Measurements from ENCODE around the gene WBP2. TPM values are rescaled to one million over a fixed set of nuclear protein-coding genes. Genes with fewer than 3 reads are reported as not detected.

The WBP2 gene
- total RNA-seq, 2 donors from 2014 or later = 88.9 to 125 TPM

DNA sequence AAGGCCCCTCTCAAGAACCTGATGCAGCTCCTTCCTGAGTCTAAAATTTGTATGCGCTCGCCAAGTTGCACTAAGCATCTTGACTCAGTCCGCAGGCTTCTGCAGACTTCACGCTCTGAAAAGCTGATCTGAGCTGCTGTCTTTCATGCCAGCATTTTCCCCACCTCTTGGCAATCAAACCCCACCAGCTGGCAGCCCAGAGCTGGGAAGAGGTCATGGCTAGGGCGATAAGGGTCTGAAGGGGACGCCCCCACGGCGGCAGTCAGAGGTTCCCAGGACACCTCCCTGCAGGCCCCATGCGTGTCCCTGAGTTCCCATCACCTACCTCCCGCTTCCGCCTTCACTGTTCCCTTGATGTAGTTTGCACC lies 5.9 kb downstream of the WBP2 start:
- H3K36me3 ChIP-seq = peaks cover 33 to 40% of the 10 kb centered on the region in 2 donors

DNA sequence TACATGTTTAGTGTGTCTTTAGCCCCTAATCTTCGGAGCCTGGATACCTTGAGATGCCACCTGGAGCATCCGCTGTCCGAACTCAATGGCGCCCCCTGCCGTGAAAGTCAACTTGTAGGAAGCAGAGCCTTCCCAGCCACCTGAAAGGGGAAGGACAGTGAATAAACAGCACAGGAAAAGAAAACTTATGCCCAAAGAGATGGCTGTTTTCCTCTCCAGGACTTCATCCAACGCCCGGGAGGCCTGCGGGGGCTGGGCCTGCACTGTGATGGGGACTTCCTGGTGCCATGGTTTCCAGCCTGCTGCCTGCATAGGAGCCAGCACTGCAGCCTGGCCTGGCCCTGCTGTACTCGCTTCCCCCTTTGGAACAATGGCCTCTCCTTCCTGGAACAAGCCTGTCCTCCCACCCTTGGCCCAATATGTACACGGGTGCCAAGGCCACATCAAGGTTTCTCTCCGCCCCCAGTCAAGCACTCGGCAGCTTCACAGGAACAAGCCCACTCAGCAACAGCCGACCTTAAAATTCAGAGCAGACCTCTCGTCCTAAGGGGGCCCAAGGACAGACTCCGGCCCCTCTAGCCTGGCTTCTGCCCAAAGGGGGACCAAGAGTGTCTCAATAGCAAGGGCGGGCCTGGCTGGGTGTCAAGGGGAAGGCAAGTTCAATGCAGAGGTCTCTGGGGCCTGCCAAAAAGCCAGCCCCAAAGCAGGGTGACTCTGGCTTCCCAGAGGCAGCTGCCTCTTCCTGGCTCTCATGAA lies 6.4 kb downstream of the WBP2 start:
- H3K4me1 ChIP-seq (replicated peaks) = peaks cover 24% of the 10 kb centered on the region
- no peaks in the 10 kb centered on the region for H3K9me3 ChIP-seq
- H3K27ac ChIP-seq = peak overlapping the region; percentile 3 to 50
- DNase-seq (ENCODE audit: low spot score) = peak; percentile 80
- H3K36me3 ChIP-seq = peaks cover 33 to 40% of the 10 kb centered on the region in 2 donors
- WGBS = 43% methylated on average over 16 of the region's 16 CpGs
- TF ChIP-seq POLR2AphosphoS5 (IDR thresholded peaks at IDR 0.05) (peak; percentile 55), POLR2A (IDR thresholded peaks at IDR 0.05) (no peak)
- TF ChIP-seq, protein P1, sequence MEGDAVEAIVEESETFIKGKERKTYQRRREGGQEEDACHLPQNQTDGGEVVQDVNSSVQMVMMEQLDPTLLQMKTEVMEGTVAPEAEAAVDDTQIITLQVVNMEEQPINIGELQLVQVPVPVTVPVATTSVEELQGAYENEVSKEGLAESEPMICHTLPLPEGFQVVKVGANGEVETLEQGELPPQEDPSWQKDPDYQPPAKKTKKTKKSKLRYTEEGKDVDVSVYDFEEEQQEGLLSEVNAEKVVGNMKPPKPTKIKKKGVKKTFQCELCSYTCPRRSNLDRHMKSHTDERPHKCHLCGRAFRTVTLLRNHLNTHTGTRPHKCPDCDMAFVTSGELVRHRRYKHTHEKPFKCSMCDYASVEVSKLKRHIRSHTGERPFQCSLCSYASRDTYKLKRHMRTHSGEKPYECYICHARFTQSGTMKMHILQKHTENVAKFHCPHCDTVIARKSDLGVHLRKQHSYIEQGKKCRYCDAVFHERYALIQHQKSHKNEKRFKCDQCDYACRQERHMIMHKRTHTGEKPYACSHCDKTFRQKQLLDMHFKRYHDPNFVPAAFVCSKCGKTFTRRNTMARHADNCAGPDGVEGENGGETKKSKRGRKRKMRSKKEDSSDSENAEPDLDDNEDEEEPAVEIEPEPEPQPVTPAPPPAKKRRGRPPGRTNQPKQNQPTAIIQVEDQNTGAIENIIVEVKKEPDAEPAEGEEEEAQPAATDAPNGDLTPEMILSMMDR (IDR thresholded peaks at IDR 0.05) = peak; percentile 54 to 74 (median 68)
- no peak overlapping the region for H3K4me3 ChIP-seq
- intact Hi-C loops (cut with DNase I) = no loop called here
- H3K27me3 ChIP-seq (replicated peaks; ENCODE audit: insufficient read depth) = no peaks in the 10 kb centered on the region

More for the DNA sequence above, 5.9 kb downstream of the WBP2 start:
- TF ChIP-seq POLR2A (IDR thresholded peaks at IDR 0.05) (no peak), POLR2AphosphoS5 (IDR thresholded peaks at IDR 0.05) (no peak)
- TF ChIP-seq, protein P1 (IDR thresholded peaks at IDR 0.05) = no peak
- no peak for DNase-seq (ENCODE audit: low spot score)
- WGBS = 89% methylated on average over 11 of the region's 11 CpGs
- H3K4me1 ChIP-seq (replicated peaks) = peaks cover 24% of the 10 kb centered on the region
- no peaks in the 10 kb centered on the region for H3K9me3 ChIP-seq
- no peak overlapping the region for H3K4me3 ChIP-seq
- peak overlapping the region; percentile 3 to 50 for H3K27ac ChIP-seq
- intact Hi-C loops (cut with DNase I) = no loop called here
- H3K27me3 ChIP-seq (replicated peaks; ENCODE audit: insufficient read depth) = no peaks in the 10 kb centered on the region

DNA sequence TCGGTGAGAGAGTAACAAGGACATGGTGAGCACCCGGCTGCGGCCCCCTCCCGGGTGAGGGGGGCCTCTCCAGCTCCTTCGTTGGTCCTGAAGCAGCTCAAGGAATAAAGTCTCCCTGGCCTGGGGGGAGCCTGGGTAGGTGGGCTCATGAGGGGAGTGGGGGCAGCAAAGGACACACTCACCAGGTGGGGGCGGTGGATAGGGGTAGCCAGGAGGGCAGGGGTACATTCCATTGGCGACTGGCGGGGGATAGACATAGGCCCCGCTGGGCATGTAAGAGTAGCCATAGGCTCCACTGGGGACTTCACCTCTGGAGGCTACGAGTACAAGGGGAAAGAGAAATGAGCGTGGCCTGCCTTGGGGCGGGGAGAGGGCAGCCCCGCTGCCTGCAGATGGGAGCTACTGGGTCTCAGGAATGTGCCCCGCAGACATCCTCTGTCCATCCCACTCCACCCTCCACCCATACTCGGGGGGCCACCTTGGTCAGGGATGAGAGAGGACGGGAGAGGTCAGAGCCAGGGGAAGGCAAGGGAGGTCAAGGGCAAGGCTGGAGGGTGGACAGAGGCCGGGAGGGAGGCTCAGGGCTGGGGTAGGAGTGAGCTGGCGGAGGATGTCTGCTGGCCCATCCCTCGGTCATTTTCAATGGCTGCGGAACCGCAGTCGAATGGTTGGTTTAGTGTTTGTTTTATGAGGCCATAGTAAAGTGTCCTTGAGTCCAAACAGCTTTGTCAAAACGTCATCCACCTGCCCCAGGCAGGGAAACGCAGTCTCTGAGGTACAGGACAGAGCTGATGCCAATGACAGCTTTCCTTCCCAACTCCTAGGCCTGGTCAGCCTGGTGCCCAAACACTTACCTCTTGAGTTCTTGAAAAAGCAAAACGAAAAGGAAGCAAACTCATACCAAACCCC lies 7.3 kb downstream of the WBP2 start:
- 86% methylated on average over 25 of the region's 25 CpGs for WGBS
- Histone ChIP-seq H3K27ac (peak overlapping the region; percentile 3 to 50), H3K36me3 (peaks cover 33 to 40% of the 10 kb centered on the region in 2 donors), H3K4me1 (replicated peaks) (peaks cover 16% of the 10 kb centered on the region), H3K27me3 (replicated peaks; ENCODE audit: insufficient read depth) (no peaks in the 10 kb centered on the region), H3K9me3 (no peaks in the 10 kb centered on the region), H3K4me3 (no peak overlapping the region)
- no peak for DNase-seq (ENCODE audit: low spot score)
- no peak for TF ChIP-seq POLR2AphosphoS5 (IDR thresholded peaks at IDR 0.05)
- TF ChIP-seq, protein P1 (IDR thresholded peaks at IDR 0.05) = no peak
- TF ChIP-seq POLR2A (IDR thresholded peaks at IDR 0.05) = no peak
- intact Hi-C loops (cut with DNase I) = no loop called here

DNA sequence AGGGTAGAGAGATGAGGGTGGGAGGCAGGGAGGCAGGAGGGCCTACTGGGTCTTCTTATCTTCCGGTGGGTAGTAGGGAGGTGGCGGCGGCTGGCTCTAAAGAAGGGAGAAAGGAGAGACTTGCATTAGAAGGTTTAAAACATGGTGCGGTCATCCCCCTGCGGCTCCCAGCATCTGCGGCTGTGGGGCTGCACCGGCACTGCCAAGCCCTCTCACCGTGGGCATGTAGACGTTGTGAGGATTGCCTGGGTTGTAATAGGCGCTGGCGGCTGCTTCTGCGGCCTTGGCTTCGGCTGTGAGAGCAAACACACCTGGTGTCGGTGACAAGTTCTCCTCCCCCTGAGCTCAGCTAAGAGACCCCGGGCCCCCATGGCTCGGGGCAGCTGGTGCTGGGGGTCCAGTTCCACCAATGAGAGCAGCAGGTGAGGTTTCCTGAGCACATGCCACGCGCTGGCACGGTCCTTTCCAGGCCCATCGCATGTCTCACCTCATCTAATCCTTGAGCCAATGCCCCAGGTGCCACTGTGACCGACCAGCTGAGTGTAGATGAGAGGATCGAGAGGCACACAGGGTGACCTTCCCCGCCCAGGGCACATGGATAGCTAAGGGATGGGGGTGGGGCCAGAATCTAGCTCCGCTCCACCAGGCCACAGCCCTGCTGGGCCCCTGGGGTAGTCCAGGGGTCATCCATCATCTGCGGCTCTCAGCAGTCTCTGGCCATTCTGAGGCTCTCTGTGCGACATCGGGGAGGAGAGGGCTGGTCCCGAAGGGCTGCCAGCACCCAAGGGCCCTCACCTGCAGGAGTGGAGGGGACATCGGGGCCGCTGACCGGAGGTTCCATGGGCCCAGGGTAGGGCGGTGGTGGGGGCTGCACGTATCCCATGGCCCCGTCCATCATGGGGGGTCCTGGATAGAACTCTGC lies 8.2 kb downstream of the WBP2 start:
- peaks cover 33 to 40% of the 10 kb centered on the region in 2 donors for H3K36me3 ChIP-seq
- TF ChIP-seq, protein P1 (IDR thresholded peaks at IDR 0.05) = no peak
- TF ChIP-seq POLR2A (IDR thresholded peaks at IDR 0.05) = no peak
- no peak for TF ChIP-seq POLR2AphosphoS5 (IDR thresholded peaks at IDR 0.05)
- DNase-seq (ENCODE audit: low spot score) = no peak
- H3K9me3 ChIP-seq = no peaks in the 10 kb centered on the region
- intact Hi-C loops (cut with DNase I) = no loop called here
- H3K4me1 ChIP-seq (replicated peaks) = peaks cover 16% of the 10 kb centered on the region
- no peaks in the 10 kb centered on the region for H3K27me3 ChIP-seq (replicated peaks; ENCODE audit: insufficient read depth)
- H3K27ac ChIP-seq = peak overlapping the region in 1 of 2 donors; percentile 84
- H3K4me3 ChIP-seq = no peak overlapping the region
- WGBS = 77% methylated on average over 31 of the region's 34 CpGs

All from prostate gland (tissue), 2 donors.